Measurements from ENCODE around the gene ARL10. TPM values are rescaled to one million over a fixed set of nuclear protein-coding genes. Genes with fewer than 3 reads are reported as not detected.

ARL10 gene
- total RNA-seq, 1 experiment from 2014 or later, result 9.6 TPM

DNA sequence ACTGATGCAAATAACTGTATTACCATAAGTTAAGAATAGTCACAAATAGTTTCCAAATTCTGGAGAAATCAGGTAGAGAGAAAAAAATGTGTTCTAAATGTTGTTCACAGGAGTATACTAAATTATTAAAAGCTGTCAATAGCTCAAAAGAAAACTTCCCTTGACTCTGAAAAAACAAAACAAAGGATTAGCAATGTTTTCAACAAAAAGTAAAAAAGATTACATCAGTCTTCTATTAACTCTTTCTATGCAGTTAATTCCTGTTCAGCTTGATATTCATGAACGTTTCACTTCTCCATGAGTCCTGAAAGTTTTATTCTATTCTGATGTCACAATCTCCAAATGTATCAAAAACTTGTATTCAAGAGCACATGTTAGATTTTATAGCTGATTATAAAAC, 60.5 kb downstream of the ARL10 start:
- Histone ChIP-seq H4K91ac (ENCODE audit: insufficient read length, low read depth, low read length) (no peak overlapping the region), H3K9ac (ENCODE audit: extremely low read depth, insufficient read length, low read length) (no peak overlapping the region), H3K23me2 (ENCODE audit: insufficient read length, low read depth, low read length, poor library complexity, severe bottlenecking) (no peaks in the 10 kb centered on the region), H3K79me2 (ENCODE audit: insufficient read depth, low read length) (no peaks in the 10 kb centered on the region), H4K8ac (replicated peaks; ENCODE audit: insufficient read length, low read depth, low read length) (no peak overlapping the region), H4K20me1 (ENCODE audit: control insufficient read depth, insufficient read depth, insufficient read length) (no peaks in the 10 kb centered on the region), H2BK20ac (ENCODE audit: low read depth, low read length, poor library complexity, severe bottlenecking) (no peak overlapping the region), H2BK12ac (ENCODE audit: insufficient read length, low read depth, low read length) (no peak overlapping the region), H3K23ac (ENCODE audit: insufficient read length, low read depth, low read length) (no peak overlapping the region), H3K14ac (ENCODE audit: insufficient read depth, low read length) (no peak overlapping the region), H3T11ph (ENCODE audit: low read length) (no peak overlapping the region), H3K27ac (ENCODE audit: insufficient read length, low read depth, low read length) (no peak overlapping the region), H3K18ac (ENCODE audit: insufficient read length, low read depth, low read length) (no peak overlapping the region), H2AK5ac (ENCODE audit: insufficient read length, low read length) (no peak overlapping the region), H2BK15ac (ENCODE audit: low read depth, low read length) (no peak overlapping the region), H3K79me1 (ENCODE audit: insufficient read depth, low read depth, low read length, poor library complexity, severe bottlenecking) (no peaks in the 10 kb centered on the region), H3K9me3 (ENCODE audit: control insufficient read depth, low read depth, low read length) (no peaks in the 10 kb centered on the region), H3K27me3 (ENCODE audit: insufficient read depth, low read length) (no peaks in the 10 kb centered on the region), H4K5ac (ENCODE audit: insufficient read length, low read depth, low read length) (no peak overlapping the region), H2BK120ac (ENCODE audit: low read depth, low read length, poor library complexity, severe bottlenecking) (no peak overlapping the region), H3K4me2 (ENCODE audit: insufficient read depth, insufficient read length, low read length) (no peak overlapping the region), H2BK5ac (ENCODE audit: insufficient read length, low read length) (no peak overlapping the region), H3K56ac (ENCODE audit: insufficient read length, low read depth, low read length) (no peak overlapping the region), H3K4me1 (ENCODE audit: insufficient read depth, low read length) (no peaks in the 10 kb centered on the region), H3K4ac (ENCODE audit: low read depth, low read length) (no peak overlapping the region), H2AFZ (ENCODE audit: low read length) (no peak overlapping the region)
- H3K4me3 Mint-ChIP-seq, result no peak overlapping the region
- no peak overlapping the region for H3K27ac Mint-ChIP-seq
- TF ChIP-seq, protein P1, sequence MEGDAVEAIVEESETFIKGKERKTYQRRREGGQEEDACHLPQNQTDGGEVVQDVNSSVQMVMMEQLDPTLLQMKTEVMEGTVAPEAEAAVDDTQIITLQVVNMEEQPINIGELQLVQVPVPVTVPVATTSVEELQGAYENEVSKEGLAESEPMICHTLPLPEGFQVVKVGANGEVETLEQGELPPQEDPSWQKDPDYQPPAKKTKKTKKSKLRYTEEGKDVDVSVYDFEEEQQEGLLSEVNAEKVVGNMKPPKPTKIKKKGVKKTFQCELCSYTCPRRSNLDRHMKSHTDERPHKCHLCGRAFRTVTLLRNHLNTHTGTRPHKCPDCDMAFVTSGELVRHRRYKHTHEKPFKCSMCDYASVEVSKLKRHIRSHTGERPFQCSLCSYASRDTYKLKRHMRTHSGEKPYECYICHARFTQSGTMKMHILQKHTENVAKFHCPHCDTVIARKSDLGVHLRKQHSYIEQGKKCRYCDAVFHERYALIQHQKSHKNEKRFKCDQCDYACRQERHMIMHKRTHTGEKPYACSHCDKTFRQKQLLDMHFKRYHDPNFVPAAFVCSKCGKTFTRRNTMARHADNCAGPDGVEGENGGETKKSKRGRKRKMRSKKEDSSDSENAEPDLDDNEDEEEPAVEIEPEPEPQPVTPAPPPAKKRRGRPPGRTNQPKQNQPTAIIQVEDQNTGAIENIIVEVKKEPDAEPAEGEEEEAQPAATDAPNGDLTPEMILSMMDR (conservative IDR thresholded peaks at IDR 0.05), result no peak
- peaks cover 3% of the 10 kb centered on the region for H3K27me3 Mint-ChIP-seq (ENCODE audit: low read depth)
- peaks cover 4 to 21% (median 15%) of the 10 kb centered on the region in 3 experiments; a peak in 6 of 7 replicates for H3K36me3 Mint-ChIP-seq (ENCODE audit: insufficient read depth in 1 of 3, low read depth in 3 of 3)
- H3K4me1 Mint-ChIP-seq, result no peaks in the 10 kb centered on the region; a peak in 1 of 4 replicates
- WGBS (ENCODE audit: extremely low coverage, insufficient read length, low lambda C conversion rate), result no CpG with 5 or more reads among the region's 1 CpG
- DNase-seq, result no peak
- peaks cover 39 to 40% of the 10 kb centered on the region in 2 experiments for H3K9me3 Mint-ChIP-seq

Data from H9 (cell line).